GM12892 (cell line): ENCODE measurements around the gene SHROOM3.

Experiments used
- DNase-seq: peaks from one replicate; pipeline ENCODE4 v3.0.0; 2011; ENCODE audit not compliant: insufficient read length
- FAIRE-seq: peaks from 2 replicates; lab custom pipeline; 2011; peaks lifted over from hg19 to GRCh38; lab: Jason Lieb, UNC
- POLR2A ChIP-seq: IDR thresholded peaks from 2 replicates; pipeline ENCODE4 v1.6.1; 2011; ENCODE audit warnings: low read depth, low read length, control low read depth
- POLR2AphosphoS5 ChIP-seq: IDR thresholded peaks from 2 replicates; pipeline ENCODE4 v1.6.1; 2011; ENCODE audit warnings: low read depth, low read length, control low read depth
- TAF1 ChIP-seq: IDR thresholded peaks from 2 replicates; pipeline ENCODE4 v1.6.1; 2011; ENCODE audit warnings: low read depth, mild to moderate bottlenecking, control low read depth, low read length, borderline replicate concordance

The SHROOM3 gene

GRCh38 chr4:76579596-76580375, 144.8 kb downstream of the SHROOM3 start:
- no peak for FAIRE-seq
- TF ChIP-seq TAF1 = no peak
- TF ChIP-seq POLR2A = no peak
- no peak for TF ChIP-seq POLR2AphosphoS5
- no peak for DNase-seq

DNA sequence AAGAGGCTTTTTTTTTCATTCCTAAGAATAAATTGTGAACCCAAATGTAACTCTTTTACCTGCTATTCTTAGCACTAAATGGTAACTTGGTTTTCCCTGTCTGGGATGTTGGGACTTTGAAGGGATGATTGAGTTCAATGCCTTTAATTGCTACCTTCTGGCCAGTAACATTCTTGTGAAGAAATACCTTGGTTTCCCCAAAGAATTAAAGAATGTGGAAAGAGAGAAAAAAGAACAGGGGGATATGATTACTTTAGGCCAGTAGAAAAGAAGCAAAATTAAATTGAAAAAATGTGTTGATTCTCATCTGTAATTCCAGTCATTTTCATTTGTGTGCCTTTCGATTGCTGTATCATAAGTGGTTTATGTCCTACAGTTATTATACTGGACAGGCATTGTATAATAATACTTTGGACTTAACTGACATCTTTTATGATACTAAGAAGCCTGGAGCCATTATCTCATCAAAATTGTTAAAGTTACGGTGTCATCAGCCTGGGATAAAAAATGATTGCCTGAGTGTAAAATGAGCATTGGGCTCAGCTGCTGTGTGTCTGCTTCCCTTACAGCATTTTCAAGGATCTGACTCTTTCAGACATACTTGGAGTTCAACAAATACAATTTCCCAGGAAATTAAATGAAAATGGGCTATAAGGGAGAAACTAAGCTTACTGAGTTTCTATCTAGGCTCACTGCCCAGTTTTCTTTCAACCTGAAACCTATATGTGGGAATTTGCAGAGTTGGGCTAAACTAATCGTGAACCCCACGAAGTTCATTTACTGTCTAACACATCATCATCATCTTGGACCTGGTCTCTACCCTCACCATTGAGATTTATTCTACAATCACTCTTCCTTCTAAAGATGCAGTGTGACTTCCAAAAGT, 146.3 kb downstream of the SHROOM3 start:
- TF ChIP-seq POLR2AphosphoS5 (no peak), TAF1 (no peak), POLR2A (no peak)
- no peak for FAIRE-seq
- no peak for DNase-seq

DNA sequence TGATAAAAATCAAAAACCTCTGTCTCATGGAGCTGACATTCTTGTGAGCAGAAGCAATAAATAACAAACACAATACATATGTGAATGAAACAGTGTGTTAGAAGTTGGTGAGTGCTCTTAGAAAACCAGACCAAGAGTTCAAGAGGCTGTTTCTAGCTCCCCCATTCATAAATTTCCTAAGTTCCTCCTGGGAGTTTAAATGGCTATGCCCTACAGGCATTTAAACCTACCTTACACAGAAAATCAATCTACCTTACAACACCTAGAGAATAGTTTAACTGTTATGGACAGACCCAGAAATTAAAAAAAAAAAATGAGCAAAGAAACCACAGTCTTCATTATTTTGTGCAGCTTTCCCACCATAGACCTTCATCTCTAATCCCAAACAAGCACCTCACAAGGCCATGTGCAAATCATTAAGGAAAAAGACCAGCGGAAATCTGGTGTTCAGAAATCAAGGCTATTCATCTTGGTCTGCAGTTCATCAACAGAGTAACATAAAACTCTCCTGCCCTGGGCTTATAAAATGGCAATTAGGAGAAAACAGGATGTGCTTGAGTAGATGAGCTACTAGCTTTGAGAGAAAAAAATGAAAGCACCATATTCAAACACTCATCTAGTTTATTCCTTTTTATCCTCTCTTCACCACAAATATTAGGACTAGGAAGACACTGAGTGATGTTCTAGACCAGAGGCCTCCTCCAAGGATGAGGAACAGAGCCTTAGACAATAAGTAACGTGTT, 147.2 kb downstream of the SHROOM3 start:
- DNase-seq = no peak
- TF ChIP-seq POLR2A (no peak), TAF1 (no peak), POLR2AphosphoS5 (no peak)
- FAIRE-seq = no peak

GRCh38 chr4:76582817-76583087, 147.7 kb downstream of the SHROOM3 start:
- DNase-seq (no peak), FAIRE-seq (no peak)
- TF ChIP-seq TAF1 (no peak), POLR2AphosphoS5 (no peak), POLR2A (no peak)

GRCh38 chr4:76584241-76585152, 149.5 kb downstream of the SHROOM3 start:
- DNase-seq (no peak), FAIRE-seq (no peak)
- TF ChIP-seq POLR2A (no peak), TAF1 (no peak), POLR2AphosphoS5 (no peak)

GRCh38 chr4:76585272-76585671, 150.2 kb downstream of the SHROOM3 start:
- DNase-seq = no peak
- TF ChIP-seq POLR2AphosphoS5 (no peak), TAF1 (no peak), POLR2A (no peak)
- no peak for FAIRE-seq

- FAIRE-seq = peak; percentile 92
- TF ChIP-seq TAF1 (no peak), POLR2AphosphoS5 (no peak), POLR2A (no peak)
- DNase-seq = peak; percentile 36
Measured at GRCh38 chr4:76585897-76586360, 150.9 kb downstream of the SHROOM3 start.

DNA sequence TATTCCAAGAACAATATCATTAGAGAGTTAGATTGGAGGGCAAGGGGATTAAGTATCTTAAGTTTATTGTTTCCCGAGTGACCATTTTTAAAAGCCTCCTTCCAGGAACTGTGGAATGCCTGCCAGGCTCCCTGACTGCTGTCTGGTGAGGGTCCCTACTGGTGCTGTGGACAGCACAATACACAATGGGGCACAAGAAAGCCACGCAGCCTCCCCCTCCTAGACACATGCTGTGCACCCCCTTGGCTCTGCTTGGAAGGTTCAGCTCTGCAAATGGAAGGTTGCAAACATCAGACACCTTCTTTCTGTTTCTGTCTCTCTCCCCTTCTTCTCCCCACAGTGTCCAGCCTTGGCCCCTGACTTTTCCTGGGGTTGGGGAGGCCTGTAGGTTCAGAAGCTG, 153.2 kb downstream of the SHROOM3 start:
- no peak for TF ChIP-seq POLR2AphosphoS5
- TF ChIP-seq POLR2A = no peak
- TF ChIP-seq TAF1 = no peak
- DNase-seq (no peak), FAIRE-seq (no peak)

DNA sequence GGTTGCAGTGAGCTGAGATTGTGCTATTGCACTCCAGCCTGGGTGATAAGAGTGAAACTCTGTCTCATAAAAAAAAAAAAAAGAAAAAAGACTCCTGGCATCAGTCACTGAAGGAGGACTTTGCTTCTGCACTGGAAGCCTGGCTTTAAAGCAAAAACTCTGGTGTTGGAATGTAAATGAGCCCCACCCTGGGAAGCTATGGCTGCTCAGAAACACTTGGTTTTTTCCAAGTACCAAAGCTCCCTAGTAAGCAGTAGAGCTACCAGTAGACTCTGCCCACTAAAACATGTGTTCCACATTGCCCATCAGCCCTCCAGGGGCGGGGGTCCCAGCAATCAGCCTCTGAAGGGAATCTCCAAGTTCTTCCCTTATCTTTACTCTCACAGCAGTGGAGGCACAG, 154.4 kb downstream of the SHROOM3 start:
- no peak for TF ChIP-seq TAF1
- no peak for TF ChIP-seq POLR2AphosphoS5
- no peak for TF ChIP-seq POLR2A
- no peak for FAIRE-seq
- no peak for DNase-seq
